Naive thymus-derived CD4-positive, alpha-beta T cell (primary cell): Measurements from ENCODE around the gene TMEM131L. TPM values are rescaled to one million over a fixed set of nuclear protein-coding genes. Genes with fewer than 3 reads are reported as not detected.
"Not testable (repeated sequence)": the region's sequence is repeated elsewhere in the genome, so short reads cannot be mapped to it uniquely, and the experiment has no call there.

Experiments
- ATAC-seq: fragments of 150-1000 bp; cut with Tn5 transposase; 2 replicates; pipeline ENCODE4 v1.10.0; 2021; ENCODE audit warnings: mild to moderate bottlenecking, moderate library complexity
- CTCF ChIA-PET: fragments of 350-600 bp; sonication (Branson Sonifier 250); formaldehyde crosslinking; loops from one replicate; lab custom pipeline; 2021; ENCODE audit warnings: antibody characterized with exemption; lab: Charles Lee
- POLR2A ChIA-PET: fragments of 350-600 bp; sonication (Branson Sonifier 250); formaldehyde crosslinking; loops from one replicate; lab custom pipeline; 2021; ENCODE audit warnings: antibody characterized with exemption, inconsistent platforms; lab: Charles Lee
- DNase-seq, 9 donors: peaks; one replicate each; pipeline versions ENCODE4 v3.0.0 to v3.0.0-alpha.2; 2020 to 2022; ENCODE audit warnings: mixed read lengths in 1 of 9
- H3K27ac ChIP-seq: one replicate; pipeline ENCODE4 v1.7.0; 2013; ENCODE audit warnings: mild to moderate bottlenecking, low read depth, low read length, moderate library complexity
- H3K27me3 ChIP-seq, 2 donors: one replicate each; pipeline ENCODE4 v1.7.0; 2013; ENCODE audit warnings: low read length in 2 of 2, mild to moderate bottlenecking in 2 of 2, moderate library complexity in 2 of 2; ENCODE audit not compliant: control insufficient read depth in 2 of 2, insufficient read depth in 2 of 2
- H3K36me3 ChIP-seq, 3 experiments: 1 replicate in 2 of 3; 2 replicates in 1 of 3; pipeline ENCODE4 v1.7.0; 2013; ENCODE audit warnings: low read length in 3 of 3, mild to moderate bottlenecking in 3 of 3, moderate library complexity in 1 of 3; ENCODE audit not compliant: insufficient read depth in 3 of 3, control insufficient read depth in 2 of 3
- H3K4me1 ChIP-seq, 2 donors: one replicate each; pipeline ENCODE4 v1.7.0; 2013; ENCODE audit warnings: low read length in 2 of 2, mild to moderate bottlenecking in 2 of 2, moderate library complexity in 1 of 2; ENCODE audit not compliant: control insufficient read depth in 2 of 2, insufficient read depth in 2 of 2
- H3K4me3 ChIP-seq: 2 replicates; pipeline ENCODE4 v1.7.0; 2013; ENCODE audit warnings: mild to moderate bottlenecking, low read length
- H3K9me3 ChIP-seq, 3 experiments: 1 replicate in 2 of 3; 2 replicates in 1 of 3; pipeline ENCODE4 v1.7.0; 2013; ENCODE audit warnings: low read length in 3 of 3; ENCODE audit not compliant: control insufficient read depth in 2 of 3
- H3K27ac Mint-ChIP-seq, 9 donors: one replicate each; pipeline ENCODE4 v1.8.0; 2020 to 2022; ENCODE audit warnings: mixed read lengths in 9 of 9, mild to moderate bottlenecking in 8 of 9, moderate library complexity in 5 of 9, inconsistent platforms in 2 of 9
- H3K27me3 Mint-ChIP-seq, 5 donors: one replicate each; pipeline ENCODE4 v1.8.0; 2021 to 2022; ENCODE audit warnings: mixed read lengths in 5 of 5, mild to moderate bottlenecking in 1 of 5
- H3K36me3 Mint-ChIP-seq, 5 donors: one replicate each; pipeline ENCODE4 v1.8.0; 2020 to 2022; ENCODE audit warnings: mixed read lengths in 5 of 5, mild to moderate bottlenecking in 3 of 5, inconsistent platforms in 1 of 5
- H3K4me1 Mint-ChIP-seq, 7 donors: one replicate each; pipeline ENCODE4 v1.8.0; 2020 to 2022; ENCODE audit warnings: mixed read lengths in 7 of 7, mild to moderate bottlenecking in 3 of 7, inconsistent platforms in 1 of 7
- H3K4me3 Mint-ChIP-seq, 10 donors: one replicate each; pipeline ENCODE4 v1.8.0; 2020 to 2022; ENCODE audit warnings: mild to moderate bottlenecking in 10 of 10, mixed read lengths in 10 of 10, moderate library complexity in 6 of 10, inconsistent platforms in 2 of 10
- H3K9me3 Mint-ChIP-seq, 11 donors: one replicate each; pipeline ENCODE4 v1.8.0; 2020 to 2022; ENCODE audit warnings: mixed read lengths in 11 of 11, mild to moderate bottlenecking in 4 of 11, inconsistent platforms in 1 of 11, moderate library complexity in 1 of 11
- intact Hi-C, 2 donors: fragments of 100-400 bp; cut with micrococcal nuclease; formaldehyde crosslinking; loops; one replicate each; pipeline ENCODE4 v1.15.1; 2023
- polyA plus RNA-seq, 2 donors: library from polyadenylated mRNA; unstranded; fragments of 300-500 nt; fragmentation: Illumina TruSeq; gene quantifications; one replicate each; pipeline ENCODE4 v1.2.3, GENCODE V29; 2021
- total RNA-seq, 6 experiments: library from RNA in 5 of 6; stranded (reverse) in 5 of 6; gene quantifications; 1 replicate in 5 of 6; 2 replicates in 1 of 6; pipeline ENCODE4 v1.2.3 and lab custom pipeline; 2021 to 2026

The TMEM131L gene
- total and polyA plus RNA-seq, 7 experiments from 2014 or later: 45.7 to 111 (median 87.9) TPM

DNA sequence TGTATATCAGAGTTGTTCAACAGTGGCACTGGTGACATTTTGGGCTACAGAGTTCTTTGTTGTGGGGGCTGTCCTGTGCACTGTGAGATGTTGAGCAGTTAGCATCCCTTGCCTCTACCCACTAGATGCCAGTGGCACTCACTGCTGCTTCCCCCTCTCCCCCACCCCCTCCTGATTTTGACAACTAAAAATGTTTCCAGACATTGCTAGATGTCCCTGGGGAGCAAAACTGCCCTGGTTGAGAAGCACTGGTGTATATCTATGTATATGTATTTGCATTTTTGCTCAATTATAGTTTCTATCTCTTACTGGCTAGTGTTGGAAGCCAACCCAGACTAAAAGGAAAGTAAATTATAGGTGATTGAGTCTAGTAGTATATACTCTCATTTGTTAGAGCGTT, 2.4 kb downstream of the TMEM131L start:
- H3K27me3 ChIP-seq: no peaks in the 10 kb centered on the region
- intact Hi-C loops: loop anchor here (1.0 to 10.0 kb wide), 8 partner anchors 18 to 286 kb away; no protein-coding TSS in a partner anchor
- POLR2A ChIA-PET: interaction anchor here (0.7 to 10.5 kb wide), 15 partner anchors 10 to 105 kb away, joined by 3 to 122 read pairs (median 11); no protein-coding TSS in a partner anchor
- Mint-ChIP-seq H3K27me3 (no peaks in the 10 kb centered on the region), H3K27ac (peak overlapping the region; percentile 93 to 99 (median 98)), H3K36me3 (peaks cover 9 to 38% (median 17%) of the 10 kb centered on the region in 5 donors), H3K4me3 (peak overlapping the region; percentile 94 to 100 (median 96)), H3K9me3 (peaks cover 0 to 4% (median 0%) of the 10 kb centered on the region in 11 donors), H3K4me1 (peaks cover 51 to 81% (median 67%) of the 10 kb centered on the region in 7 donors)
- CTCF ChIA-PET: interaction anchor here (0.6 to 3.4 kb wide), 13 partner anchors 15 to 471 kb away, joined by 3 to 35 read pairs (median 5); no protein-coding TSS in a partner anchor
- H3K27ac ChIP-seq: peak overlapping the region; percentile 91
- no peak for ATAC-seq
- peaks cover 0 to 12% (median 0%) of the 10 kb centered on the region in 3 experiments for H3K36me3 ChIP-seq
- DNase-seq: peak in 3 of 9 donors; percentile 24 to 53 (median 38)
- H3K4me1 ChIP-seq: peaks cover 47 to 51% of the 10 kb centered on the region in 2 donors
- H3K9me3 ChIP-seq: no peaks in the 10 kb centered on the region
- H3K4me3 ChIP-seq: peak overlapping the region; percentile 72

DNA sequence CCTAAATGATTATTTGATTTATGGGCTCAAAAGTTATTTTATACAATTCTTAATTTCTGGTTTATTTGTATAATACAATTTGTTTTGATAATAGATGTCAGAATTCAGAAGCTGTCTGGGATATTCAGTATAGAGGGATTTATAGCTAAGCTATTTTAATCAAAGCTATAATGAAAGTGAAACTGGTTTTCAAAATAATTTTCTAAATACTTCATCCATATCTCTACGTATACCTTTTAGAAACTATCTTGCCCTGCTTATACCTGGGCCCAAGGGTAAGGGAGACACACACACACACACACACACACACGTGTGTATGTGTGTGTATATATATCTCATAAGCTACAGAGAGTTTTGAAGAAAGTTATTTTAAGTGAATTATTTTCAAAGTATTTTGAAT, 2.9 kb downstream of the TMEM131L start:
- Histone ChIP-seq H3K27me3 (no peaks in the 10 kb centered on the region), H3K27ac (peak overlapping the region; percentile 91), H3K36me3 (peaks cover 0 to 15% (median 2%) of the 10 kb centered on the region in 3 experiments), H3K9me3 (no peaks in the 10 kb centered on the region), H3K4me1 (peaks cover 47 to 56% of the 10 kb centered on the region in 2 donors), H3K4me3 (peak overlapping the region; percentile 72)
- DNase-seq (peak in 1 of 9 donors; percentile 37), ATAC-seq (no peak)
- ChIA-PET CTCF (interaction anchor here (0.6 to 2.2 kb wide), 8 partner anchors 14 to 82 kb away, joined by 3 to 9 read pairs (median 4); no protein-coding TSS in a partner anchor), POLR2A (interaction anchor here (0.7 to 10.5 kb wide), 11 partner anchors 9 to 105 kb away, joined by 3 to 122 read pairs (median 9); no protein-coding TSS in a partner anchor)
- Mint-ChIP-seq H3K27ac (peak overlapping the region; percentile 93 to 99 (median 98)), H3K36me3 (peaks cover 9 to 39% (median 20%) of the 10 kb centered on the region in 5 donors), H3K9me3 (peaks cover 0 to 4% (median 0%) of the 10 kb centered on the region in 11 donors), H3K27me3 (no peaks in the 10 kb centered on the region), H3K4me1 (peaks cover 55 to 82% (median 69%) of the 10 kb centered on the region in 7 donors), H3K4me3 (peak overlapping the region; percentile 94 to 100 (median 96))
- intact Hi-C loops: loop anchor here in 1 of 2 donors (2.0 to 10.0 kb wide), 3 partner anchors 20 to 286 kb away; no protein-coding TSS in a partner anchor

DNA sequence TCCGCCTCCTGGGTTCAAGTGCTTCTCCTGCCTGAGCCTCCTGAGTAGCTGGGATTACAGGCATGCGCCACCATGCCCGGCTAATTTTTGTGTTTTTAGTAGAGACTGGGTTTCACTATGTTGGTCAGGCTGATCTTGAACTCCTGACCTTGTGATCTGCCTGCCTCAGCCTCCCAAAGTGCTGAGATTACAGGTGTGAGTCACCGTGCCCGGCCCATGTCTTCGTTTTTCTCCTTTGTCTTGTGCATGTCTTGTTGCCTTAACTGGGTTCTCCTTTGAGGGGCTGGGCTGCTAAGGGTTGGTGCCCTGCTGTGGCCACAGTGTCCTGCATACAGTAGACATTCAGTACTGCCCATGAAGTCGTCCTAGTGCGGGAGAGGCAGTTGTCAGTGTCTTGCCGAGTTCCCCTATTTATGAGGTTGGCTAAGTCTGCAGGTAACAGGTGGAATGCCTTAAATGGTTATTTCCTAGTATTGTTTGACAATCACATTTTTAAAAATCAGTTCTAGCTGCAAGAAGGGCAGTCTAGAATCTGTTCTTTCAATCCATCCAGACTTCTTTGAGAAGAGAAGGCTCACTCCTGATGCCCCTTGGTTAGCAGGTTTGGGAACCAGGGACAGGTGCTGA, 5.0 kb downstream of the TMEM131L start:
- POLR2A ChIA-PET: interaction anchor here (1.0 to 10.5 kb wide), 6 partner anchors 17 to 55 kb away, joined by 5 to 122 read pairs (median 30); no protein-coding TSS in a partner anchor

DNA sequence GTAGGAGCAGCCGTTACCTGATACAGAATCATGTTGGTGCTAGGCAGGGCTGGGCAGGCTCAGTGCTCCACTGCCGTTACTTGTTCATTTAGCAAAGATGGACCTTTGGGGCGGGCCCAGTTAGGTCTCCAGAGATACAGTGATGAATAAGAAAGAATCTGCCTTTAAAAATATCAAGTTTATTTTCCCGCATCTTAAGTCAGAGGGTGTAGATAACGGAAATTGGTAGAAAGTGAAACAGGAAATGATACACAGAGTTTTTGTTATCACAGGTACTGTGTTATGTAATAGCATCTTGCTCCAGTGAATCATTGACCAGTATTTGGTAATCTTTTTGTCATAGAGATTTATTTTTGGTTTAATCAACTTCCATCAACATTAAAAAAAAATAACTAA, 5.5 kb downstream of the TMEM131L start:
- Mint-ChIP-seq H3K27me3 (no peaks in the 10 kb centered on the region), H3K36me3 (peaks cover 15 to 48% (median 30%) of the 10 kb centered on the region in 5 donors), H3K4me1 (peaks cover 58 to 80% (median 76%) of the 10 kb centered on the region in 7 donors), H3K27ac (peak overlapping the region; percentile 93 to 99 (median 98)), H3K9me3 (peaks cover 0 to 4% (median 0%) of the 10 kb centered on the region in 11 donors), H3K4me3 (peak overlapping the region; percentile 94 to 100 (median 96))
- intact Hi-C loops: loop anchor here (1.0 kb wide), 2 partner anchors 17 to 26 kb away; no protein-coding TSS in a partner anchor
- Histone ChIP-seq H3K27me3 (no peaks in the 10 kb centered on the region), H3K4me1 (peaks cover 40 to 55% of the 10 kb centered on the region in 2 donors), H3K9me3 (no peaks in the 10 kb centered on the region), H3K27ac (peak overlapping the region; percentile 91), H3K36me3 (peaks cover 2 to 22% (median 12%) of the 10 kb centered on the region in 3 experiments), H3K4me3 (peak overlapping the region; percentile 72)
- CTCF ChIA-PET: interaction anchor here (2.2 kb wide), 1 partner anchor 26 kb away, joined by 5 read pairs; no protein-coding TSS in a partner anchor
- DNase-seq: peak in 7 of 9 donors; percentile 46 to 74 (median 65)
- ATAC-seq: peak; percentile 68
- POLR2A ChIA-PET: interaction anchor here (1.0 to 10.5 kb wide), 5 partner anchors 16 to 55 kb away, joined by 5 to 122 read pairs (median 49); no protein-coding TSS in a partner anchor

More for the DNA sequence above, 5.0 kb downstream of the TMEM131L start:
- Histone ChIP-seq H3K4me1 (peaks cover 40 to 54% of the 10 kb centered on the region in 2 donors), H3K4me3 (peak overlapping the region; percentile 72), H3K36me3 (peaks cover 2 to 26% (median 12%) of the 10 kb centered on the region in 3 experiments), H3K27ac (peak overlapping the region; percentile 91)
- H3K9me3 ChIP-seq, ATAC-seq, H3K9me3 Mint-ChIP-seq, H3K27me3 ChIP-seq, H3K27me3 Mint-ChIP-seq: not testable (repeated sequence)
- Mint-ChIP-seq H3K27ac (peak overlapping the region; percentile 93 to 99 (median 98)), H3K4me1 (peaks cover 54 to 77% (median 71%) of the 10 kb centered on the region in 7 donors), H3K4me3 (peak overlapping the region; percentile 94 to 100 (median 96)), H3K36me3 (peaks cover 15 to 48% (median 30%) of the 10 kb centered on the region in 5 donors)
- intact Hi-C loops: loop anchor here (1.0 kb wide), 2 partner anchors 17 to 26 kb away; no protein-coding TSS in a partner anchor
- DNase-seq: peak in 1 of 9 donors; percentile 34
- CTCF ChIA-PET: interaction anchor here (1.6 to 2.2 kb wide), 2 partner anchors 26 to 38 kb away, joined by 3 to 5 read pairs; no protein-coding TSS in a partner anchor

DNA sequence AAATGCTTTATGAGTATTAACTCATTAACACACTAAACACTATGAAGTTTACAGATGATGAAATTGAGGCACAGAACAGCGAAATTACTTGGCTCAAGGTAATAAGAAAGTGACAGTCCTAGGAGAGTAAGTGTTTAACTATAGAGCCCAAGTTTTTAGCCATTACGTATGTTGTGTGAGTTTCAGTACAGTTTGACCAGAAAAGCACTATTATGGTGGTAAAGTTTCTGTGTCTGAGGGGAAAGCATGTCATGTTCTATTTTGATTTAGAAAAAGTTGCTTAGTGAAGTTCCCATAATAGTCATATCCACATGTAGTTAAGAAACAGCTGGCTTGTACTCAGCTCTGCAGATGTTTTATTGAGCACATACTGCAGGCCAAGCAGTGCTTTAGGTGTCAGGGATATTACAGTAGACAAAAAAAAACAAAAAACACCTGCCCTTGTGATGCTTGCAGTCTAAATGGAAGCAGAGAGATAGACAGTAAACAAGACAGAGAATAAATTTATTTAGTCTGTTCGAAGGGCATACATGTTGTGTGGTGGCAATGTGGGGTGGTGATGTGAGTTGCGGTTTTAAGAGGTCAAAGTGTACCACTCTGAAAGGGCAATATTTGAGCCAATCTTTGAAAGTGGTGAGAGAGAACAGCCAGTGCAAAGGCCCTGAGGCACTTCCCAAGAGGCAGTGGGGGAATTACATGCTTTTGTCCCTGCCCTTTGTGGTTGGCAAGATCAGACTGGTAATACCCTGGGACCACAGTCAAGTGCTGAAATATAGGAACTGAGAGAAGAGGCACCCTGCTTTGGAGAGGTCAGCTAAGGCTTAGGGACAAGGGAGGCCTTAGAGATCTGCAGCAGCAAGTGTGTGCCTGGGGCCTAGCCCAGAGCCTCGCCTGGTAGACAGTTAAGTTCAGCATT, 6.2 kb downstream of the TMEM131L start:
- ATAC-seq: no peak
- peaks cover 64 to 87% (median 80%) of the 10 kb centered on the region in 7 donors for H3K4me1 Mint-ChIP-seq
- H3K27me3 Mint-ChIP-seq: no peaks in the 10 kb centered on the region
- peaks cover 0 to 4% (median 0%) of the 10 kb centered on the region in 11 donors for H3K9me3 Mint-ChIP-seq
- H3K4me3 ChIP-seq: peak overlapping the region; percentile 0
- no peaks in the 10 kb centered on the region for H3K27me3 ChIP-seq
- no peak for DNase-seq
- peak overlapping the region; percentile 94 to 100 (median 96) for H3K4me3 Mint-ChIP-seq
- H3K27ac ChIP-seq: peak overlapping the region; percentile 91
- peak overlapping the region; percentile 93 to 99 (median 98) for H3K27ac Mint-ChIP-seq
- H3K4me1 ChIP-seq: peaks cover 40 to 61% of the 10 kb centered on the region in 2 donors
- CTCF ChIA-PET: interaction anchor here (2.2 kb wide), 1 partner anchor 25 kb away, joined by 5 read pairs; no protein-coding TSS in a partner anchor
- POLR2A ChIA-PET: interaction anchor here (0.7 to 10.5 kb wide), 8 partner anchors 9 to 54 kb away, joined by 3 to 122 read pairs (median 10); no protein-coding TSS in a partner anchor
- intact Hi-C loops: loop anchor here in 1 of 2 donors (1.0 kb wide), 1 partner anchor 11 kb away; no protein-coding TSS in a partner anchor
- no peaks in the 10 kb centered on the region for H3K9me3 ChIP-seq
- H3K36me3 ChIP-seq: peaks cover 2 to 15% (median 12%) of the 10 kb centered on the region in 3 experiments
- H3K36me3 Mint-ChIP-seq: peaks cover 15 to 48% (median 33%) of the 10 kb centered on the region in 5 donors
